ENCODE measurements around the gene FAM237B.
"Not testable (repeated sequence)": the region's sequence is repeated elsewhere in the genome, so short reads cannot be mapped to it uniquely, and the experiment has no call there.

Gene FAM237B

DNA sequence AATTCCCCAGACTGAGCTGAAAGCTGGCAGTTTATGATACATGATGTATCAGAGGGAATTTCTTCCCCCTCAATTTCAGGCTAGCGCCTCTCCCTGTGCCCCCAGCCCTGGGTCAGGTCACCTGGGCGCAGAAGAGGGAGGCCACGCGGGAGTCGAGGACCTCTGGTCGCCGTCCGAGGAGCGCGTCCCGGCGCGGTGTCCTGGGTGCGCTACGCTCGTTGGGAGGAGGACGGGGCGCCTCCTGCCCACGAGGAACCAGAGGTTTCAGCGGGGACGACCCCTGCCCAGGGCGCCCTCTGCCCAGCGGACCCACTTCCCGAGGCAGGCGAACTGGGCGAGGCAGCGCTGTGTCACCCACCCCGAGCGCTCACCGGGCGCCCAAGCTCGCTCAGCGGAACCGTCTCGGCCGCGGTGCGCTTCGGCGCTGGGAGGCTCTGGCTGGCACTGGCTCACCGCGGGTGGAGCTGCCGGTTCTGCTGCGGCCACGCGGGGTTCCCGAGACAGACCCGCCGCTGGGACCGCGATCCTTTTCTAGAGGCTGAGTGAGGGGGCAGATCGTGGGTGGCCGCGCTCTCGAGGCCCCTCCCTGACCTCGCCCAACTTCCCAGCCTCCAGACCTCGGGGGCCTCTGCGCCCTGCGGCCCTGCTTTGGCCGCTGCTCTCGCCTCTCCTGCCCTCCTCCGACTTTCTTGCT lies at the start of gene FAM237B:
TSS of gene FAM237B (minus strand) at position 504 of the 694 bp plus-strand sequence. CDS start 1,556 bp downstream, outside the sequence.
- Histone ChIP-seq H3K4me2 (no peak within 1 kb of the TSS), H3K9me3 (replicated peaks in 1 of 11) (peaks cover 13 to 21% (median 18%) of the 10 kb centered on the region in 11 experiments), H3K4me1 (no peaks in the 10 kb centered on the region), H3K27me3 (no peaks in the 10 kb centered on the region), H3K4me3 (no peak within 1 kb of the TSS), H3K9ac (no peak within 1 kb of the TSS), H4K20me1 (no peaks in the 10 kb centered on the region), H3K27ac (no peak within 1 kb of the TSS), H3K36me3 (no peaks in the 10 kb centered on the region; a peak in 1 of 22 replicates)
- TF ChIP-seq Cebpa-rat (IDR thresholded peaks at IDR 0.05), result no peak

- H3K4me1 ChIP-seq, result peaks cover 7 to 11% (median 9%) of the 10 kb centered on the region in 10 experiments
- no peak overlapping the region for H3K4me3 ChIP-seq
- peaks cover 41 to 71% (median 57%) of the 10 kb centered on the region in 11 experiments for H3K36me3 ChIP-seq
- no peak overlapping the region for H3K27ac ChIP-seq
- TF ChIP-seq Cebpa-rat (IDR thresholded peaks at IDR 0.05), result no peak
- peaks cover 10 to 29% (median 16%) of the 10 kb centered on the region in 11 experiments; a peak in 20 of 22 replicates for H3K9me3 ChIP-seq (replicated peaks in 1 of 11)
- H4K20me1 ChIP-seq, result peaks cover 0 to 17% (median 5%) of the 10 kb centered on the region in 11 experiments; a peak in 7 of 22 replicates
- no peaks in the 10 kb centered on the region for H3K27me3 ChIP-seq
- no peak overlapping the region for H3K4me2 ChIP-seq
- H3K9ac ChIP-seq, result no peak overlapping the region
These were observed 30.9 kb upstream of the FAM237B start for GRCh38 chr7:90351987-90352386.

- not testable (repeated sequence) for H3K9ac ChIP-seq, H3K27me3 ChIP-seq, H3K4me2 ChIP-seq, H3K4me3 ChIP-seq, H3K27ac ChIP-seq
- Histone ChIP-seq H3K9me3 (replicated peaks in 1 of 11) (peaks cover 0 to 21% (median 6%) of the 10 kb centered on the region in 11 experiments; a peak in 13 of 22 replicates), H3K4me1 (peaks cover 8 to 17% (median 14%) of the 10 kb centered on the region in 10 experiments), H4K20me1 (peaks cover 0 to 17% (median 5%) of the 10 kb centered on the region in 11 experiments; a peak in 7 of 22 replicates), H3K36me3 (peaks cover 23 to 52% (median 38%) of the 10 kb centered on the region in 11 experiments)
These were observed 28.9 kb upstream of the FAM237B start for GRCh38 chr7:90350032-90350431.

DNA sequence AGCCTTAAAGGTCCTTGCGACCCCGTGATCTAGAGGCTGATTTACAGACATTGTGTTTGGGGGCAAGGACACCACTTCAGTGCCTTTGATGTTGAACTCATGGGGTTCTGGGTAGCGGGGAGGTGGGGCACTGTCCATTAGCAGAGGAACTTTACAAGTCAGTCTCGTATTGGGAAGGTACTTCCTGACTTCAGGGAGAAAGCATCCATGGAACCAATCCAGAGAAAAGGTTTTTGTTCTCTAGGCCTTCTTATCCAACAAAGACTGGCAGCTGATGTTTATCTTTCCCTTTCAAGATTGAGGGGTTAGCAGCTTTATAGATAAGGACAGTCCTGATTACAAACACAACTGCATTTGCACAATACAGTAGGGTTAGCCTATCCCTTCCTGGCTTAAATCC lies 28.2 kb upstream of the FAM237B start:
- Histone ChIP-seq H3K4me1 (peaks cover 8 to 17% (median 14%) of the 10 kb centered on the region in 10 experiments), H3K9ac (no peak overlapping the region), H3K36me3 (peaks cover 18 to 46% (median 32%) of the 10 kb centered on the region in 11 experiments), H3K27me3 (no peaks in the 10 kb centered on the region), H4K20me1 (peaks cover 0 to 17% (median 5%) of the 10 kb centered on the region in 11 experiments; a peak in 7 of 22 replicates), H3K27ac (no peak overlapping the region), H3K9me3 (replicated peaks in 1 of 11) (peaks cover 0 to 27% (median 6%) of the 10 kb centered on the region in 11 experiments; a peak in 13 of 22 replicates), H3K4me2 (no peak overlapping the region), H3K4me3 (no peak overlapping the region)
- TF ChIP-seq Cebpa-rat (IDR thresholded peaks at IDR 0.05), result no peak

DNA sequence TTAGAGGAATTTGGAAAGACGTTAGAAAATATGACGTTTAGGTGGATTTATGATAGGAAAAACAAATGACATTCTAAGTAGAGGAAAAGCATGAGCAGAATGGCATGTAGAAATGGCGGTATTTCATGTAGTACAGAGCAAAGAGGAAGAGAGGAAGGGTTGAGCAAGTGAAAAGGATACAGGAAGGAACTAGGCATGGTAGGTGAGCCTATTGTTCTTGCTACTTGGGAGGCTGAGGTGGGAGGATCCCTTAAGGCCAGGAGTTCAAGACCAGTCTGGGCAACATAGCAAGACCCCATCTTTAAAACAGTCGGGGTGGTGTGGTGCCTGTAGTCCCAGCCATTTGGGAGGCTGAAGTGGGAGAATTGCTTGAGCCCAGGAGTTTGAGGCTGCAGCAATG lies 26.7 kb upstream of the FAM237B start:
- H3K4me2 ChIP-seq, result peak overlapping the region; percentile 70 to 85 (median 80)
- peak overlapping the region in 10 of 11 experiments; percentile 88 to 95 (median 92); a peak in 16 of 22 replicates for H3K27ac ChIP-seq
- peaks cover 8 to 17% (median 14%) of the 10 kb centered on the region in 10 experiments for H3K4me1 ChIP-seq

DNA sequence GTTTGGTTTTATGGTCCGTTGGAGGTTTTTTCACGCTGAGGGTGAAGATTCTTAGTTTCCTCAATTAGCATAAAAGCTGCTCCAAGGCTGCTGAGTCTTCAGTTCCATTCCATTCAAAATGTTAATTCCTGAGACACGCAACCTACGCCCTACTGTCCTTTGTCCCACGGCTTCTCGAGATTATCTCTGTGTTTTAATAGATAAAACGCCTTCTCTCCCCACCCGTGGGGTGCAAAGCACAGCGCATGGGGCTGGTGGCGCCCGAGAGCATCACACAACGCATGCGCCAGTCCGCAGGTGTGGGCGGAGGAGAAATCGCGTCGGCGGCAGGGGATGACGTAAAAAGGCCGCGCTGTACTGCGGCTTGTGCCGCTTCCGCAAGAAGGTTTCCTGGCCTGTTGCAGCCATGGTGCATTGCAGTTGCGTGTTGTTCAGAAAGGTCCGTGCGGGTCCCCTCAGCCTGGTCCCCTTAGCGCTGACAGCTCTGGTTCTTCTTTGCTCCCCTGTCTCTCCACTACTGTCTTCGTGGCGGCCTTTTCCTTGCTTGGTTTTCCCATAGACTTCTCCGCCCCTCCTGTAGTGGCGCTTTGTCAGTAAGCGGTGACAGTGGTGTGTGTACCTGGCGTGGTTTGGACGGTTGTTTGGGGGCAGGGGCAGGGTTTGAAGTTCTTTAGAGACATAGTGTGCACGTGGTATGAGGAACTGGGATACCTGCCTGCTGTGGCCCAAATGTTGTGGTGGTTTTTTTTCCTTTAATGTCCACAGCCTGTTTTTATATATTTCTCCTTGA lies 25.4 kb upstream of the FAM237B start, which contains the start of gene GTPBP10:
TSS of gene GTPBP10 (plus strand) at position 381 of the 790 bp plus-strand sequence. CDS start at position 407, 26 bp downstream.
- peak within 1 kb of the TSS; percentile 88 to 96 (median 91) for H3K9ac ChIP-seq
- peaks cover 8 to 17% (median 14%) of the 10 kb centered on the region in 10 experiments for H3K4me1 ChIP-seq
- peak within 1 kb of the TSS; percentile 76 to 85 (median 80) for H3K4me2 ChIP-seq
- H3K4me3 ChIP-seq, result peak within 1 kb of the TSS; percentile 78 to 89 (median 81)
- TF ChIP-seq Cebpa-rat (IDR thresholded peaks at IDR 0.05), result peak in 2 of 11 experiments; percentile 41 to 60; a peak in 1 of 22 replicates
- no peaks in the 10 kb centered on the region for H3K27me3 ChIP-seq
- H3K27ac ChIP-seq, result peak within 1 kb of the TSS; percentile 88 to 95 (median 92)
- H4K20me1 ChIP-seq, result peaks cover 0 to 4% (median 0%) of the 10 kb centered on the region in 11 experiments; a peak in 4 of 22 replicates
- H3K36me3 ChIP-seq, result peaks cover 7 to 18% (median 11%) of the 10 kb centered on the region in 11 experiments; a peak in 13 of 22 replicates
- peaks cover 0 to 27% (median 6%) of the 10 kb centered on the region in 11 experiments; a peak in 13 of 22 replicates for H3K9me3 ChIP-seq (replicated peaks in 1 of 11)

More for the DNA sequence above, 26.7 kb upstream of the FAM237B start:
- Histone ChIP-seq H3K27me3 (no peaks in the 10 kb centered on the region), H3K4me3 (peak overlapping the region; percentile 78 to 89 (median 81)), H3K9me3 (replicated peaks in 1 of 11) (peaks cover 0 to 27% (median 6%) of the 10 kb centered on the region in 11 experiments; a peak in 13 of 22 replicates), H4K20me1 (peaks cover 0 to 15% (median 5%) of the 10 kb centered on the region in 11 experiments; a peak in 7 of 22 replicates), H3K9ac (peak overlapping the region in 9 of 11 experiments; percentile 88 to 96 (median 91); a peak in 11 of 22 replicates), H3K36me3 (peaks cover 9 to 30% (median 17%) of the 10 kb centered on the region in 11 experiments; a peak in 17 of 22 replicates)
- no peak for TF ChIP-seq Cebpa-rat (IDR thresholded peaks at IDR 0.05)

DNA sequence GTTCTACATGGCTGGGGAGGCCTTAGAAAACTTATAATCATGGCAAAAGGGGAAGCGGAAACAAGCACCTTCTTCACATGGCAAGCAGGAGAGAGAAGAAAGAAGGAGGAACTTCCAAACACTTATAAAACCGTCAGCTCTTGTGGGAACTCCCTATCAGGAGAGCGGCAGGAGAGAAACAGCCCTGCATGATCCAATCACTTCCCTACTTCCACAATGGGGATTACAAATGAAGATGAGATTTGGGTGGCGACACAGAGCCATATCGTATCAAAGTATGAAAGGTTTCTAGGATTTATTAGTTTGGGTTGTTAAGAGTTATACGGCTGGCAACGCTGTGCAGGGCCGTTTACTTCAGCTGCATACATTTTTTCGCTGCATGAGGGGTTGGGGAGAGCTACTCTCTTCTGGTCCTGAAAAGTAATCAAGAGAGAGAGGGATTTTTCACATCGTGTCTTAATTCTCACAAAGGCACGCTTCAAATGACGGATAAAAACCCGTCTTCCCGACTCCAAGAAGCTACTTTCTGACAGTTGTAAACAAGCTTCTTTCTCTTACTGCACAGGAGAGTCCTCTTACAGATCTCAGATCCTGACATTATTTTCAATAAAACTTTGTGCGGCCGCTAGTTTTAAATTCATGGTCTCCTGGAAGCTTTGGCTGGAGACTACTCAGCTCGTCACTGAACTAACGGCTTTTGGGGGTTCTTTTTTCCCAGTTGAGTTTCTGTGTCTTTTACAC lies 24.7 kb upstream of the FAM237B start:
- Histone ChIP-seq H3K9me3 (replicated peaks in 1 of 11) (peaks cover 0 to 27% (median 6%) of the 10 kb centered on the region in 11 experiments; a peak in 13 of 22 replicates), H3K27me3 (no peaks in the 10 kb centered on the region), H3K4me1 (peaks cover 8 to 17% (median 14%) of the 10 kb centered on the region in 10 experiments), H3K27ac (peak overlapping the region; percentile 88 to 95 (median 92)), H3K36me3 (peaks cover 7 to 17% (median 11%) of the 10 kb centered on the region in 11 experiments; a peak in 13 of 22 replicates), H3K4me3 (peak overlapping the region; percentile 78 to 89 (median 81)), H3K9ac (peak overlapping the region; percentile 88 to 96 (median 91)), H4K20me1 (no peaks in the 10 kb centered on the region), H3K4me2 (peak overlapping the region; percentile 67 to 85 (median 79))
- TF ChIP-seq Cebpa-rat (IDR thresholded peaks at IDR 0.05), result no peak

GRCh38 chr7:90345016-90345415 lies 23.9 kb upstream of the FAM237B start:
- Histone ChIP-seq H3K9ac (no peak overlapping the region), H3K36me3 (peaks cover 7 to 16% (median 11%) of the 10 kb centered on the region in 11 experiments; a peak in 13 of 22 replicates), H3K9me3 (replicated peaks in 1 of 11) (peaks cover 0 to 27% (median 6%) of the 10 kb centered on the region in 11 experiments; a peak in 13 of 22 replicates), H3K4me1 (peaks cover 8 to 17% (median 14%) of the 10 kb centered on the region in 10 experiments), H3K27ac (peak overlapping the region in 3 of 11 experiments; percentile 91 to 95 (median 92); a peak in 6 of 22 replicates), H3K4me3 (peak overlapping the region in 3 of 10 experiments; percentile 78 to 89 (median 79); a peak in 3 of 20 replicates), H4K20me1 (no peaks in the 10 kb centered on the region), H3K27me3 (no peaks in the 10 kb centered on the region), H3K4me2 (peak overlapping the region in 4 of 11 experiments; percentile 67 to 85 (median 82); a peak in 6 of 22 replicates)
- TF ChIP-seq Cebpa-rat (IDR thresholded peaks at IDR 0.05), result no peak

Data from BLaER1 treated with 17β-estradiol and CSF1 and Interleukin-3, amounts not matched to agents 10 nM and 100 nM (cell line).